Amniotic epithelial cell (primary cell): ENCODE data around the gene ZBTB32.

Source experiments
- DNase-seq: peaks from one replicate; pipeline ENCODE4 v3.0.0-alpha.2; 2010; ENCODE audit warnings: low read depth

The ZBTB32 gene

DNA sequence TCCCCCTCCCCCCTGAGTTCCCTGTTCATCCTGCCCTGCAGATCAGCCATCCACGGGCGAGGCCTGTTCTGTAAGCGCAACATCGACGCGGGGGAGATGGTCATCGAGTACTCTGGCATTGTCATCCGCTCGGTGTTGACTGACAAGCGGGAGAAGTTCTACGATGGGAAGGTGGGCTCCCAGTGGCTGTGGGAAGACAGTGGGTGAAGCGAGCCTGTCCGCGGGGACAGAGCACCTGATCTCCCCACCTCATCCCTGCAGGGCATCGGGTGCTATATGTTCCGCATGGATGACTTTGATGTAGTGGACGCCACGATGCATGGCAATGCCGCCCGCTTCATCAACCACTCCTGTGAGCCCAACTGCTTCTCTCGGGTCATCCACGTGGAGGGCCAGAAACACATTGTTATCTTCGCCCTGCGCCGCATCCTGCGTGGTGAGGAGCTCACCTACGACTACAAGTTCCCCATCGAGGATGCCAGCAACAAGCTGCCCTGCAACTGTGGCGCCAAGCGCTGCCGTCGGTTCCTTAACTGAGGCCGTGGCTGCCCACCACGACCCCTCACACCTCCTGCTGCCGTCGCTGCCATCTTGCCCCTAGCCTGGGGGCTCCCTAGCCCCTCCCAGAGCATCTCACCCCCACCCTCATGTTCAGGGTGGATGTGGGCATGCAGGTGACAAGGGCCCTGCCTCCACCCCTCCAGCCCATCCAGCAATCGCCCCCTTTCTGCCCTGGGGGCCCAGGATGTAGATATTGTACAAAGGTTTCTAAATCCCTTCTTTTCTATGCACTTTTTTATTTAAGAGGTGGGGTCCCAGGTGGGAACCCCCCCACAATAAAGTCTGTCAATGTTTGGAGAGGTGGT lies 33.9 kb downstream of the ZBTB32 start:
- DNase-seq, result no peak

DNA sequence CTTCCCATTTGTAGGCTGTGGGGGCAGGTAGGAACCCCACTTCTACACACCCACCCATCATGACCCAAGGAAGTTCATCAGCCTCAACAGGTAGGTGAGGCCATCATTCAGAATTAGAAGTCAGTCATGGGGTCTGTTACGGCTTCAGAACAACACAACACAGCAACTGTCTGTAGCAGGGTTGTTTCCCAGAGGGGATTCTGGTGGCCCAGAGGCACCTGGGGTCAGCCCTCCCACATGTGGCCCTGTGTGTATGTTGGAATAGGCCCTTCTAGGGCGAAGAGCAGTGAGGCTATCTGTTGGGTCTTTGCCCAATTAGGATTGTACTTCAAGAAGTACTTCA lies 34.5 kb downstream of the ZBTB32 start:
- no peak for DNase-seq

DNA sequence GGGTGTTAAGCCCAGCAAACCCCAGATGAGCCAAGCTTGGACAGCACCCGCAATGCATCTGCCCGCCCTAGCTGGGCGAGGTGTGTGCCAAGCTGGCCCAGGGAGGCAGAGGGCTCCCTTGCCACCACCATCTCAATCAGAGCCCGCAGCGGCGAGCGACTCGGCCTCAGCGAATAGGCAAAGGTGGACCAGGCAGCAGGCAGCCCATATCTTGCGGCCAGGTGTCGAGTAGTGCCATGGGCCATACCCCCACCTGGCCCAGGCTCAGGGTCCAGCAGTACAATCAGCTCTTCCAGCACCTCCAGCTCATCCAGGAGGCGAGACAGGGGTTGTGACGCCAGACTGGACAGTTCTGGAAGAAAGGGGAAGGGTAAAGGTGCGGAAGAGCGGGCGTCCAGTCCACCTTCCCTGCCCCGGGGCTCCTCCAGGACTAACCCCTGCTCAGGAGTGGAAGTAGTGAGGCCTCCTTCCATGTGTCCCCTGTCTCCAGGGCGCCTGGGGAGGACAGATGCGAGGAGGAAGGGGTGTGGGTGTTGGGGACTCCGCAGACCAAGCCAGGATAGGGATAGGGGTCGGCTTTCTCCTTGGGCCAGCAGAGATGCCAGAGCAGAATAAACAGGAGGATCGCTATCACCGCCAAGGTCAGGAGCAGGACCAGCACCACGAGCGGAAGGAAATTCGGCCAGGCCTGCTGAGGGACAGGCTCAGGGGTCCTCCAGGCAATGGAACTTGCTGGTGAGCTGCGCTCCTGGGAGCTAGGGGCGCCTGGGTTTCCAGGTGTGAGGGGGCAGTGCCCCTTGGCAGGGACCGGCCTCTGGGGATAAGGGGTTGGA lies 35.1 kb downstream of the ZBTB32 start:
- no peak for DNase-seq

DNA sequence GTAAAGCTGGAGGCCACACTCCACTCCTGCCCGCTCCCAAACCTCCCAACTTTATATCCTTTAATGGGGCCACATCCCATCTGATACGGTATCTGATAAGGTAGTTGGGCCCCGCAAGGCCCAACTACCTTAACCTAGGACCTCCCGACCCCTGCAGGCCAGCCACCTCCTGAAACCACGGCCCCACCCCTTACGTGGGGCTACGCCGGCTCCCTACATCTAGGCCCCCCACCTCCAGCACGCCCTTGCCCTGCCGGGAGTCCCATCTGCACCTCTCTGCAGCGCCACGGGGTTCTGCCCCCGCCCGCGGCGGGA lies 35.7 kb downstream of the ZBTB32 start:
- no peak for DNase-seq

DNA sequence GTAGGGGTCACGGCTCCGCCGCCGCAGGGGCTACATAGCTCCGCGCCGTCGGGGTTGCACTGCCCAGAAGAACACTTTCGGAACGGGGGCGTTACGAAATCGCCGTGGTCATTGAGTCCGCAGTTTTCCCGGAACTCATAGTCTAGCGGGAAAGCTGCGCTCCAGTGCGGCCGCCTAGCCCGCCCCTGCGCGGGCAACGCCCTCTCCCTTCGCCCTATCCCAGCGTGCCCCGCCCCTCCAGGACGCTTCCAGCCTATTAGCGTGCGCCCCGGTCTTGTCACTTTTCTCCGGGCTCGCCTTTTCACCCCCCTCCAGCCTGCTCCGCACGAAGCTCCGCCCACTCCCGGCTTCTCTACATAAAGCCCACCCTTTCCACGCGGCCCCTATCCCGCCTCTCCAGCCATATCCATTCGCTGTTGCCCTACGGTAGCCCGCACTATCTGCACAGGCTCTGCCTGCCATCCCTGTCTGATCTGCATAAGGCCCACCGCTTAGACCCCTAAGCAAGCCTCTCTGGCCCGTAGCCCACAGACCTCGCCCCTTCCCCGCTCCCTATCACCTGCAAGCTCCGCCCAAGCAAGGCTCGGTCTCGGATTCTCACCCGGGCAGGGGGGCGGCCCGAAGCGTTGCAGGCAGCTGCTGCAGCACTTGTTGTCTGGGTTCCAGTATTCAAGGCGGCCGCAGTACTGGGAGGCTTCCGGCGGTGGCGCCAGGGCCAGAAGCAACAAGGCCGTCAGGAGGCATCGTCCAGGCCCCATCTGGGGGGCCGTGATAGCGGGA lies 36.3 kb downstream of the ZBTB32 start:
- peak; percentile 95 for DNase-seq

DNA sequence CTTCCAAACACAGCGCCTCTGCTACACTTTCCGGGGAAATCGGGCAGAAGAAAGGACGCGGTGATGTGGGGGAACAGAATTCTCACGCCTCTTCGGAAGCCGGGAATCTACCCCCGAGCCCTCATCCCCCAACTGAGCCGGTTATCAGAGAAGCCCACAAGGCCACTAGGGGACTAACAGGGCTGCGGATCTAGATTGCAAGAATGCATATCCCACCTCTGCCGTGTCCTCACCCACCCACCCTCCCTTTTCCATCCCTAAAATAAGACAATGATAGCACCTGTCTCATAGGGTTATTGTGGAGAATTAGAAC lies 36.8 kb downstream of the ZBTB32 start:
- DNase-seq, result no peak

DNA sequence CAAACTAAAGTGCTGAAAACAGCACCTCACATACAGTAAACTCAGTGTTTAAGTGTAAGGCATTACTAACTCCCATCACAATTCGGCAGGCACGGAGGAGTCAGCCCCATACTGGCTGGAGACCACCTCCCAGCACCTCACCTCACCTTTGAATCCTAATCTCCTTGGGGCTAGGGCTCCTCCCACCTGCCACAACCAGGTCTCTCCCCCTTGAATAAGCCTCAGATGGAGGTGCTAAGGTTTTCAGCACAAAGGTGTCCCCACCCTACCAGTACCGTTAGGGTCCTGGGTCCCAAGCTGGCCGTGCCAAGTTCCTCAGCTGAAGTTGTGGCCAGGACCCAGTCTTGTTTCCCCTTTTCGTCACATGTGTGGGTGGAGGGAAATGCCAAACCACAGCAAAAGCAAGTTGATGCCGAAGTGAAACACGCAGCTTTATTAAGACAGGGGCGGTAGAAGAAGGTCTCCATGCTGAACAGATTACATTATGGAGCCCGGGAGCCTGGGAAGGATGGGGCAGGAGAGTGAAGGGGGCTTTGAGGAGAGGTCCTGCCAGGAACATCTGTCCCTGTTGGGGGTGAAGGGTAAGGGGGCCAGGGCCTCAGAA lies 37.9 kb downstream of the ZBTB32 start, which contains the start of gene IGFLR1:
Gene IGFLR1, minus strand, starts transcription at position 332 of the 604 bp plus-strand sequence. CDS start 1,272 bp downstream, outside the sequence.
- no peak for DNase-seq

DNA sequence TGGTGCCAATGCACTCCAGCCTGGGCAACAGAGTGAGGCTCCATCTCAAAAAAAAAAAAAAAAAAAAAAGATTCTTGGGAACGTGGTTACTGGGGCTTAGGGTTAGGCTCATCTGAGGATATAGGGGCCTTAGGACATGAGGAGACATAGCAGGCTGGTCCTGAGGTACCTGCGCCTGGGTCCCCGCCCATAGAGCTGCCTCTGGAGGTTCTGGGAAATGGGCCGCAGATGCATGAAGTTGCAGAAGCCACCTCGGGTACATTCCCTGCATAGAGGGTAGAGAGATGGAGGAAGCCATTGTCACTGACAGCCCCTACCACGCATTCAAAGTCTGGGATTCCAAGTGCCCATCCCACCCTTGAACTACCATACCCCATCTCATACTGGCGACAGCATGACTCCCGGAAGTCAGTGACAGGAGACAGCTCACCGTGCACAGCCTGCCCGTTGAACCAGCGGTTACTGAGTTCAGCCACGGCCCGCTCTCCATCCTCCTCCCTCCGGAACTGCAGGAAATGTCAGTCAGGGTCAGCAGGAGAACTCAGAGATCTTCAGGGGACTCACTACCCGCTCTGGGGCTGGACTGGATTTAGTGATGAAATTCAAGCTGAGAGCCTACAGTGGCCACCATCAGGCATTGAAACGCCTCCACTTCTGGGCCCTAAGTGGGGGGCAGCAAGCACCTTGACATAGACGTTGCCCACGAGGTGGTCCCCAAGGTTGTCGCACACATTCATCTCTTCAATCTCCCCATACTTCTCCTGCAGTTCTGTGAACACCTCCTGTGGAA lies 39.5 kb downstream of the ZBTB32 start:
- no peak for DNase-seq

DNA sequence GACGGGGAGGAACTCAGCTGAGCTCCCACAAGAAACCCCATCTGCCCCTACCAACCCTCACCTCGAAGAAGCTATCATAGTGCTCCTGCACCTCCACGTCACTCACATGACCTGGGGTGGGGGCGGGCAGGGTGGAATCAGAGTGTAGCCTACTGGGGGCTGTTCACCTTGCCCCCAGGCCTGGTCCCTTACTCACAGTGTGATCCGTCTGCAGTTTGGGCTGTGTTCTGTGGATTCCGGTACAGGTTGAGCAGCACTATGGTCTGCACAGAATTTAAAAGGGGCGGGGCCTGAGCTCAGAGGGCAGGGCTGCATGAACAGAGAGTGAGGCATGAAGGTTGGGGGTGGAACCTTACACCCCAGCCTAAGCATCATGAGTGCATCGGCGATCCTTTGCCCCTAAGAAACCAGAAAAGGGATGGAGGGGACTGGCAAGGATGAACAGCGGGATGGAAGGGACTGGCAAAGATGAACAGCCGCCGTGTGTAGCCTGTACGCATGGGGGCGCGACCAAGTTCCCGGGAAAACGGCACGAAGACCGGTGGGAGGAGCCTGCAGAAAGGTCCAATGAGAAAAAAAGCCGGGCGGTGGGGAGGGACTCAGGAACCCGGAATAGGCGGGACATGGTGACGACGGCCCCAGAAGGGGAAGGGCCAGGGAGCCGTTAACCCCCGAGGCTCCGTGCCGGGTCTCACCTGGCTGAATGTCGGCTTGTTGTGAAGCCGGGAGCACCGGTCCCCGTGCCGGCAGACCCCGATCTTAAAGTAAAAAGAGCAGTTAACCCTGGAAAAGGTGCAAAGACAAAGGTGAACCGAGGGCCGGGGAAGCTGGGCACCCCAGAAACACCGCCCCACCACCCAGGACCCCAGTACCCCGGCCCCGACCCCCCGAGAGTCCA lies 40.3 kb downstream of the ZBTB32 start:
- peak; percentile 94 for DNase-seq

DNA sequence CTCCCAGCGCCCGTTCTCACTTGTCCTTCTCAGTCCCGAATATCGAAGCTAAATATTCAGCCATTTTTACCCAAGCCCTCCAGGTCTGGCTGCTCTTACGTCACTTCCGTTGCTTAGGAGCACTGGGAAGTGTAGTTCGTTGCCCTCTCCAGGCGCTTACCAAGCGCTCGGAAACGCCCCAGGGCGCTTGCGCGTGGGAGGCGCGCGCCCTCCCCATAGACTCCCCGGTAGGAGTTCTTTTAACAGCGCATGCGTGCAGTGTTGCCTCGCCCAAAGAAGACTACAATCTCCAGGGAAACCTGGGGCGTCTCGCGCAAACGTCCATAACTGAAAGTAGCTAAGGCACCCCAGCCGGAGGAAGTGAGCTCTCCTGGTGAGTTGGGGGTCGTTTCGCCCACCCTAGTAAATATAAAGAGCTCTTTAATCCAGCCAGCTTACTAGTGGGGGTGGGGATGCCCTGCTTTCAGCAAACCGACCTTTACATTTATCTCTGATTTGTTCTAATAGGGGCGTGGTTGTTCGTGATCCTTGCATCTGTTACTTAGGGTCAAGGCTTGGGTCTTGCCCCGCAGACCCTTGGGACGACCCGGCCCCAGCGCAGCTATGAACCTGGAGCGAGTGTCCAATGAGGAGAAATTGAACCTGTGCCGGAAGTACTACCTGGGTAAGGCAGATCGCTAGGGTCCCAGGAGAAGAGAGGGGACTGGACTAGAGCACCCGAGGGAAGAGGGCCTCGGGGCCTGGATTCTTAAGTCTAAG lies 41.1 kb downstream of the ZBTB32 start, which contains the start of the genes PSENEN and U2AF1L4:
Gene PSENEN, plus strand, starts transcription at position 324 of the 759 bp plus-strand sequence. Its CDS starts 280 bp downstream, at position 604.
Gene U2AF1L4, minus strand, starts transcription at position 91 of the 759 bp plus-strand sequence. Its CDS starts 27 bp downstream, at position 64.
- DNase-seq, result peak; percentile 99

DNA sequence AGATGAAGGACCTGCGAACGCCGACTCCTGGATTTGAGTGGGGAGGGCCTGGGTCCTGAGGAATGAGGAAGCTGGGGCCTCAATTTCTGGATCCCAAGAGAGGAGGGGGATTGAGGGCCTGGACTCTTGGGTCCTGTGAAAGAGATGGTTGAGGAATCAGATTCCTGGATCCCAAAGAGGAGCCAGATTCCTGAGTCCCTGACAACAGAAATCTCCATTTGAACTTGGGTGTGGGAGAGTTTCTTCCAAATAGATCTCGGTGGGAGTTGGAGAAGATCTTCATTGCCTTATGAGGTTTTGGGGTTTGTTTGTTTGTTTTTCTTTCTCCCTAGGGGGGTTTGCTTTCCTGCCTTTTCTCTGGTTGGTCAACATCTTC lies 41.7 kb downstream of the ZBTB32 start:
- no peak for DNase-seq

DNA sequence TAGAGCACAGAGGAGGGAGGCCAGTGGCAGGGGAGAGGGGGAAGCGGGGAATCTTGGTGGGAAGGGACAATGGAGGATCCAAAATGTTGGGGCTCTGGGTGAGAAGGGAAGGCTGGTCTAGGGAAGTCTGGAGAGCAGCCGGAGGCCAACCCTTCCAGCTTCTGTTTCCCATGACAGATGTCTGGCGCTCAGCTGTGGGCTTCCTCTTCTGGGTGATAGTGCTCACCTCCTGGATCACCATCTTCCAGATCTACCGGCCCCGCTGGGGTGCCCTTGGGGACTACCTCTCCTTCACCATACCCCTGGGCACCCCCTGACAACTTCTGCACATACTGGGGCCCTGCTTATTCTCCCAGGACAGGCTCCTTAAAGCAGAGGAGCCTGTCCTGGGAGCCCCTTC lies 42.2 kb downstream of the ZBTB32 start:
- no peak for DNase-seq

DNA sequence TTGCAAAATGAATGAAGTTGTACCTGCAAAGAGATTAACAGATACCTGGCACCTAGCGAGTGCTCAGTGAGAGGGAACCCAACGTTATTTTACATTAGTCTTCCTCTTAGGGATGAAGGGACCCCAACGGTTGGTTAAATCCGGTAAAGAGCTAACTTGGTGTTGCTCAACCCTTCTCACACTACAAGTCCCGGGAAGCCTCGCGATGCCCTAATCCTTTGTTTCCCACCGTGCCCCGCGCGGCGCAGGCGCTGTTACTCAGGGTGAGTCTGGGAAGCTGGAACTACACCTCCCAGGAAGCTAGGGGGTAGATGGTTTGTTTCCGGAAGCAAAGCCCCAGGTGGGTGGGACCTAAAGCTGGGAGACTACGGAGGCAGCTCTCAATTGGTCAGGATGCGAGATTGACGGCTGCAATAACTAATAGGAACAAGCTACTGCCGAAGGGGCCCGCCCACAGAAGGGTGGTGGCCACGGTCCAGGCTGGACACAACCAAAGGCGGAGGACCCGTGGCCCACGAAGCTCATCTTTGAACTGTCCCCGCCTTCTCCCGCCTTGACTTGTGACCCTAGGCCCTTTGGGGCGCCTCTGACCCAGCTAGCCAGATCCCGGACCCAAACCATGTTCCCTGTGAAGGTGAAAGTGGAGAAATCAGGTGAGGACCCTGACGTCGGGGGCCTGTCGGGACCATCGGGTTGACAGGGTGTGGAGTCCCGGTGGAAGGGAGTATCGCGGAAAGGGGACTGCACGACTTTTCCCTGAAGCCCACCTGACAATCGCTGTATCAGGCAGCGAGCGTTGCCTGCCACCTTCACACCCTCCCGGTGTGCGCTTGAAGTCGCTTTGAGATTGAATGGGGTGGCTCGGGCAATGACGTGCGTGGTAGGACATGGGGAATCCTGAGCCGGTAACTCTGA lies 44.0 kb downstream of the ZBTB32 start, which contains the start of gene LIN37:
Gene LIN37, plus strand, starts transcription at position 471 of the 915 bp plus-strand sequence. Its CDS starts 149 bp downstream, at position 620.
- DNase-seq, result peak; percentile 99

DNA sequence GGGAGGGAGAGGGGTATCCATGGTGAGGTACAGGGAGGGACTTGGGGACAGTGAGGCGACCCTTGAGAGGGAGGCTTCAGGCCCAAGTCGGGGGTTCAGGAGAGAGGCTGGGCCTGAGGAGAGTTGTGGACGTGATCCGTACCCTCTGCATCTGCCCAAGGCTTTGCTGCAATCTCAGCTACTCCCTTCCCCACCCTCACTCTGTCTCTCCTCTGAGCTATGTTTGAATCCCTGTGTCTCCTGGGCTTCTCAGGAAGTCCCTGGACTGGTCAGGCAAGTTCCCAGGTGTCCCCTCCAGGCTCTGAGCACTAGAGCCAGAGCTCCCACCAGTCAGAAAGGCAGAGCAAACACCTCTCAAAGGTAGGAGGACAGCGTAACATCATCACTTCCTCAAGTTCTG lies 45.8 kb downstream of the ZBTB32 start:
- DNase-seq, result no peak

DNA sequence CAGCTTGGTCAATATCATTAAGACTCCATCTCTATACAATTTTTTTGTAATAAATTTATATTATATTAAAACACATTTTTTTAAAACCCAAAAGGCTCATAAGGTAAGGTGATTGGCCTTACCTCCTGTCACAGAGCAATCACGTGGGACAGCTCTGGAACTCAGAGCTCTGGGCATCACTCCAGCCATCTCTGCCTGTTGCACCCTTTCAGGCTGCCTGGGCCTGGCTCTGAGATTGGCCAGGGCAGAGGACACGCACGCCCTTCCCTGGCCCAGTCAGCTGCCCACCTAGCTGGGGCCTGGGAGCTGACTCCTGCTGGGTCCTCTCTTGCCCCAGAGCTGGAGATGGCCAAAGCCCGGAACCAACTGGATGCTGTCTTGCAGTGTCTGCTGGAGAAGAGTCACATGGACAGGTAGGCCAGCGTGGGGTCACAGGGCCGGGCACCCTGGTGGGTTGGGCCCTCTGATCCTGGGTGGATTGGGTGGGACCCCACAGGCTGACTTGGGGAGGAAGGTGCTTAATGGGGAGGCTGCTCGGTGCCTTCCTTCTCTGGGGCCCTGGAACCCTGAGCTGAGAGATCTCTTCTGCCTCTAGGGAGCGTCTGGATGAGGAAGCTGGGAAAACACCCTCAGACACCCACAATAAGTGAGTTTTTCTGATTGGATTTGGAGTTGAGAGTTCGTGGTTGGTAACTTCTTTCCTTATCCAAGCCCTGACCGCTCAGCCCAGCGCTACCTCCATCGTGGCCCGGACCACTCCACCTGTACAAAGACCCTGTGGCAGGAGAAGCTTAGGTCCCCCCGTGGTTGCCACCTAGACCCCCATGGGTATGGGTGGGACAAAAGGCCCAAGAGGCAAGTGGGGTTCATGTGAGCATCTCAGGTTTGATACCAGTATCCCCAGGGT lies 47.7 kb downstream of the ZBTB32 start:
- no peak for DNase-seq

DNA sequence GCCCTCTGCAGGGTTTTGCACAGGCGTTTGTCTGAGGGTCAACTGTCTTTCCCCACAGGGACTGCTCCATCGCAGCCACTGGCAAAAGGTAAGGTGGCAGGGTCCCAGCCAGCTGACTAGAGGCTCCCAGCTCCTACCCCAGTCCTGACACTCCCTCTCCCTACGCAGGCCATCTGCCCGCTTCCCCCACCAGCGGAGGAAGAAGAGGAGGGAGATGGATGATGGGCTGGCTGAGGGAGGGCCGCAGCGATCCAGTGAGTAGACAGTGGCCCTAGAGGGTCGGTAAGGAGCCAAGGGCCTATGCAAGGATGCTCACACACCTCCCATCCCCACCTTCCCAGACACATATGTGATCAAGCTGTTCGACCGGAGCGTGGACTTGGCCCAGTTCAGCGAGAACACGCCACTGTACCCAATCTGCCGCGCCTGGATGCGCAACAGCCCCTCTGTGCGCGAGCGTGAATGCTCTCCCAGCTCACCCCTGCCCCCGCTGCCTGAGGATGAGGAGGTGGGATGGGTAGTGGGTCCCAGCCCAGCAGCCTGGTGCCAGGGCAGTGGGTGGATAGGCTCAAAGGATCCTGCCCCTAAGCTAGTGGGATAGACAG lies 48.5 kb downstream of the ZBTB32 start:
- no peak for DNase-seq
